Eye (tissue), 1 donor: ENCODE data around the gene MIEF1.

Source experiments
- DNase-seq: peaks from one replicate; pipeline ENCODE4 v3.0.0-alpha.2; 2015

Gene MIEF1

GRCh38 chr22:39502109-39502788 is at the start of gene MIEF1:
Gene MIEF1 (plus strand): TSS chr22:39502290. CDS start chr22:39511295, 9,005 bp downstream.
- DNase-seq: peak; percentile 98

GRCh38 chr22:39452740-39453040 is 49.4 kb upstream of the MIEF1 start:
- DNase-seq: no peak

- no peak for DNase-seq
Observed at GRCh38 chr22:39453765-39454378, 48.2 kb upstream of the MIEF1 start.

GRCh38 chr22:39454385-39454871 is 47.7 kb upstream of the MIEF1 start:
- peak; percentile 56 for DNase-seq

- peak; percentile 68 for DNase-seq
Observed at GRCh38 chr22:39456522-39457197, 45.4 kb upstream of the MIEF1 start, which contains the start of gene MGAT3. Gene MGAT3 (plus strand): TSS chr22:39457012. CDS start chr22:39487348, 30,336 bp downstream.

- no peak for DNase-seq
Observed at GRCh38 chr22:39457198-39457555, 44.9 kb upstream of the MIEF1 start.

GRCh38 chr22:39457556-39458443 is 44.3 kb upstream of the MIEF1 start:
- peak; percentile 62 for DNase-seq

GRCh38 chr22:39458444-39459083 is 43.5 kb upstream of the MIEF1 start:
- DNase-seq: no peak

- no peak for DNase-seq
Observed at GRCh38 chr22:39459681-39460080, 42.4 kb upstream of the MIEF1 start.

GRCh38 chr22:39462443-39463221 is 39.5 kb upstream of the MIEF1 start:
- DNase-seq: peak; percentile 32

- no peak for DNase-seq
Observed at GRCh38 chr22:39463277-39463676, 38.8 kb upstream of the MIEF1 start.

GRCh38 chr22:39463931-39464390 is 38.1 kb upstream of the MIEF1 start:
- no peak for DNase-seq

GRCh38 chr22:39466228-39467006 is 35.7 kb upstream of the MIEF1 start:
- no peak for DNase-seq

- DNase-seq: no peak
Observed at GRCh38 chr22:39467390-39467895, 34.6 kb upstream of the MIEF1 start.

GRCh38 chr22:39468487-39469325 is 33.4 kb upstream of the MIEF1 start:
- DNase-seq: no peak

- no peak for DNase-seq
Observed at GRCh38 chr22:39469326-39469680, 32.8 kb upstream of the MIEF1 start.

GRCh38 chr22:39469681-39470450 is 32.2 kb upstream of the MIEF1 start:
- DNase-seq: peak; percentile 57

- peak; percentile 29 for DNase-seq
Observed at GRCh38 chr22:39470451-39471291, 31.4 kb upstream of the MIEF1 start.
